HG03025 (cell line): Measurements from ENCODE around the gene ELFN1.

Experiments used
- ATAC-seq: cut with Tn5 transposase; IDR thresholded peaks from one replicate; pipeline ENCODE4 v1.9.1; 2021; ENCODE audit warnings: mild to moderate bottlenecking, moderate library complexity; ENCODE audit not compliant: unreplicated experiment, low FRiP score

Gene ELFN1

GRCh38 chr7:1669954-1670893 lies at the start of gene ELFN1:
TSS of gene ELFN1 (plus strand) at chr7:1670277. CDS start at chr7:1744597, 74,320 bp downstream.
- ATAC-seq, result no peak

GRCh38 chr7:1620835-1621234 lies 49.2 kb upstream of the ELFN1 start:
- no peak for ATAC-seq

DNA sequence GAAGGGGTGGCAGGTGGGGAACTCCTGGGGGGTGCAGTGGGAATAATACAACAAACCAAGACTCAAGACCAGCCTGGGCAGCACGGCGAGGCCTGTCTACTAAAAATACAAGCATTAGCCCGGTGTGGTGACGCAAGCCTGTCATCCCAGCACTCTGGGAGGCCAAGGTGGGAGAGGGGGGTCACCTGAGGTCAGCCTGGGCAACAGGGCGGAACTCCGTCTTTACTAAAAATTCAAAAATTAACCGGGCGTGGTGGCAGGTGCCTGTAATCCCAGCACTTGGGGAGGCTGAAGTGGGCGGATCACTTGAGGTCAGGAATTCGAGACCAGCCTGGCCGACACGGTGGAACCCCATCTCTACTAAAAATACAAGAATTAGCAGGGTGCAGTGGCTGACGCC lies 48.4 kb upstream of the ELFN1 start:
- ATAC-seq, result no peak

DNA sequence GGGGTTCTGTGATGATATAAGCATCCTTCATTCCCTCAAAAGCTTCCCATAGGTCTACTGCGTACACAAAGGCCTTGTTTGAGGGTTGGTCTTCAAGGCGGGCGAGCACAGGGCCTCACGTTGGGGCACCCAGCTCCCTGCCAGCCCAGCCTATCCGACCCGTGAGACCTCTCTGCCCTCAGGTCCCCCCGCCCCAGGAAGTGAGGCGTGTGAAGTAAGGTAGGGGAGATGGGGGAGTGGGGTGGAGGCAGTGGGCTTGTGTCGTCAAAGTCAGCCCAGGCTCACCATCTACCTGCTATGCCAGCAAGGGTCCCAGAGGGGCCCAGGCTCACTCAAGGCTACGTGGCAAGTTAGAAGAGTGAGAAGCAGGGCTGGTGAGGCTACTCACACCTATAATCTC lies 47.6 kb upstream of the ELFN1 start:
- ATAC-seq, result no peak

DNA sequence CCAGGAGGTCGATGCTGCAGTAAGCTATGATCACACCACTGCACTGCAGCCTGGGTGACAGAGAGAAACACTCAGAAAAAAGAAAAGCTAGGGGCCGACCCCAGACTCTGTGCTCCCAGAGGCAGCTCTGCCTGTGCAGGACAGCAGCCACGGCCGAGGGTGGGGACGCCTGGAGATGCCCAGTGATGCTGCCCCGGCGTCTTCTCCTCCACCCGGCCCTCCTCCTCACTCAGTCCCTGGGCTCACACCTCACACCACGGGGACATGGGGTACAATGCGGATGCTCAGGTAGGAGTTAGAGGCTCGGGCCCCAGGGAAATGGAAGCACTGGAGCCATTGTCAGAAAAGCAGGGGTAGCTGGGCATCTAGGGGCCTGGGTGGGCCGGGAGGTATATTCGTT lies 46.3 kb upstream of the ELFN1 start:
- no peak for ATAC-seq

GRCh38 chr7:1624999-1625927 lies 44.8 kb upstream of the ELFN1 start:
- ATAC-seq, result no peak

DNA sequence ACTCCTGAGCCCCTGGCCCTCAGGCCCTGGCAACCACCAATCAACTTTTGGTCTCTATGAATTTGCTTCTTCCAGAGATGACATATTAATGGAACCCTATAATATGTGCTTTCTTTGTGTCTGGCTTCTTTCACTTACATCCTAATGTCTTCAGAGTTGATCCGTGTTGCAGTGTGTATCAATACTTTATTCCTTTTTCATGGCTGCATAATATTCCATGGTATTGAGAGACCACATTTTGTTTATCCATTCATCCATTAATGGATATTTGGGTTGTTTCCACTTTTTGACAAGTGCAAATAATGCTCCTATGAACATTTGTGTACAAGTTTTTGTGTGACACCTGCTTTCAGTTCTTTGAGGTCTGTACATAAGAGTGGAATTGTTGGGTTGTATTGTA lies 43.3 kb upstream of the ELFN1 start:
- ATAC-seq, result no peak

GRCh38 chr7:1630700-1631336 lies 39.3 kb upstream of the ELFN1 start:
- ATAC-seq, result no peak

DNA sequence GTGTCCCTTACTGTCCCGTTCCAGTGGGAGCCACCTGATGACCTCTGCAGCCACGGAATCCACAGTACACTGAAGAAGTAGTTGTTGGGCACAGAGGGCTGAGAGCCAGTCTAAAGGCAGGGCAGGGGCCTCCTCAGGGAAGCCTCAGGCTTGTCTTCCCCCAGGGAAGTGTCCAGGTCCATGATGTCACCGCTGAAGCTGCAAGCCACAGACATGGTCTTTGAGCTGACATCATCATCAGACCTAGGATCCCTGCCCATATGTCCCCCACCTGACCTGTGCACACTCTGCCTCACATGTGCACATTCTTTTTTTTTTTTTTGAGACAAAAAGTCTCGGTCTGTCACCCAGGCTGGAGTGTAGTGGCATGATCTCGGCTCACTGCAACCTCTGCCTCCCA lies 38.4 kb upstream of the ELFN1 start:
- ATAC-seq, result no peak

GRCh38 chr7:1632506-1632905 lies 37.6 kb upstream of the ELFN1 start:
- no peak for ATAC-seq

DNA sequence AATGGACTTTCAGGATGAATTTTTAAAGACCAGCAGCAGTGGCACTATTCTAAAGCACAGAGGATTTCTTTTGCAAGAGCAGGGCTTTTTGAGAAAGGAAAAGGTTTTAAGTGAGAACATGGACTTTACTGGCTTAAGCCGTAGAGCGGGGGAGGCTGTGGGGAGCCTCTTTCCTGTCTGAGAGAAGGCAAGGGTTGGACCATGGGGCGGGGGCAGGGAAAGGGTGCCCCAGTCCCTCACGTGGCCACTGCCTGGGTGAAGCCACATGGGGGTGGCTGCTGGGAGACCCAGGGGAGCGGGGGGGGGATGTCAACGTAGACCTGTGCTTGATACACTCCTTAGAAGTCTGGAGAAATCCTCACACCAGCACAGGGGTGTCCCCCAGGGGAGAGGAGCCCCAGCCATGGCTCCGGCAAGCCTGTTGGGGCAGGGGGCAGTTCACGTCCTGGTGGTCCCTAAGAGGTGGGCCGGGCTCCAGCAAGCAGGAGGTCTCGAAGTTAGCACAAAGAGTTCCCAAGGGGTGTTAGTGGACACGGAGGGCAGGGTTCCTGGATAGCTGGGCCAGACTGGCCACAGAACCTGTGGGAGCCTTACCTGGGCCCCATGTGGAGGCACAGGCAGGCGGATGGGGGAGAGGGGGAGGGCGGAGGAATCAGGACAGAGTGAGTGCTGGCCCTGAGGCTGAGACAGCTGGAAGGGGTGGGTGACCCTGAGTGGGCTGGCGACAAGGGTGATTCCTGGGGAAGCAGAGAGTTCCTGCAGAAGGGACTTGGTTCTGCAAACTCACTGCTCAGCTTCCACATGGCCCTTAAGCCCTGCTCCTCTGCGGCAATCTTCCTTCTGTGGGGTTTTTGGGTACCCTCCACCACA lies 36.9 kb upstream of the ELFN1 start:
- no peak for ATAC-seq

- no peak for ATAC-seq
Observed at GRCh38 chr7:1635401-1635800, 34.7 kb upstream of the ELFN1 start.

DNA sequence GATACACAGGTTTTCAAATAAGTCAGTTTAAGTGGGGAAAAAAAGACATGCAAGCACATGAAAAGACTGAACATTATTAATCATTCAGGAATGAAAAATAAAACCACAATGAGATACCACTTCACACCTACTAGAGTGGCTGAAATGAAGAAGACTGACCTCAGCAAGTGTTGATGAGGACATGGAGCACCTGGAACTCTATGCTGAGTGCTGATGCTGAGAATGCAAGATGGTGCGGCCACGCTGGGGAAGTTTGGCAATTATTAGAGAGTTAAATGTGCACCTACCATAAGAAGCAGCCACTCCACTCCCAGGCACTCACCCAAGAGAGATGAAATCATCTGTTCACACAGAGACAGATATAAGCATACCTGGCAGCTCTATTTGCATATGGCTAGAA lies 32.9 kb upstream of the ELFN1 start:
- ATAC-seq, result no peak

GRCh38 chr7:1638215-1638661 lies 31.8 kb upstream of the ELFN1 start:
- ATAC-seq, result no peak

DNA sequence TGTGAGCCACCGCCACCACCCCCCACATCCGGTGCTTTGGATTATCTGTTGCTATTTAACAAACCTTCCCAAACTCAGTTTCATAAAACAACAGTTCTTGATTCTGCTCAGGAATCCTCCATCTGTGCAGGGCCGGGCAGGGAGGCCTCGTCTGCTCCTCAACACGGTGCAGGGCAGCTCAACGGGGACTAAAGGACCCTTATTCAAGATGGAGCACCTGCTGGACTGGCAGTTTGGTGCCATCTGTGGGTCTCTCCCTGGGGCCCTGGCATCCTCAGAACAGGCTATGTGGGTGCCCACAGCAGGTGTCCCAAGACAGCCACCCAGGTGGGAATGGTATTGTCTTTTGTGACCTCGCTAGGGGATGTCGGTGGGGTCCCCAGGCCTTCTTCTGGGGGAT lies 31.0 kb upstream of the ELFN1 start:
- ATAC-seq, result no peak

DNA sequence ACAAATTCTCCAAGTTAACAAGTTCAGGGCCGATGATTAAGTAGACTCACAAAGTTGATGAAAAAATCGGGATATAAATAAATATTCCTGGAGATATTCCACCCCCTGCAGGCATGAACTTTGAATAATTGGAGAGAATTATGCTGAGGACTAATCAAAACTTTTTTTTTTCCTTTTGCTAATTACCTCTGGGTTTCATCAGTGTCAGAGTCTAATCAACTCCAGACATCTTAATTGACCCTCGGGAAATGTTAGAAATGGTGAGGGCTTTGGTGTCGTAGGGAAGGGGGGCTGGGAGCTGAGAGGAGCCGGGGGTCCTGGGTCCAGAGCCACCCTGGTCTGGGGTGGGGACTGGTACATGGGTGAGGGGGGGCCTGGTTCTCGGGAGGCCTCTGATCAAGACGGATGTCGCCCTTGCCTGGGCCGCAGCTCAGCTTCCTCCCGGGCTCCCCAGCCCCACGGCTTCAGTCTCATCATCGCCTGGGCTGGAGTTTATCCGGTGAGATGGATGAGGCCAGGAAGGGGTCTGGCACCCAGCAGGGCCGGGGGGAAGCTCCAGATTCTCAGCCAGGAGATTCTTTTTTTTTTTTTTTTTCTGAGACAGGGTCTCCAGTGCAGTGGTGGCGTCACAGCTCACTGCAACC lies 30.4 kb upstream of the ELFN1 start:
- no peak for ATAC-seq

GRCh38 chr7:1640376-1641172 lies 29.5 kb upstream of the ELFN1 start:
- ATAC-seq, result no peak

DNA sequence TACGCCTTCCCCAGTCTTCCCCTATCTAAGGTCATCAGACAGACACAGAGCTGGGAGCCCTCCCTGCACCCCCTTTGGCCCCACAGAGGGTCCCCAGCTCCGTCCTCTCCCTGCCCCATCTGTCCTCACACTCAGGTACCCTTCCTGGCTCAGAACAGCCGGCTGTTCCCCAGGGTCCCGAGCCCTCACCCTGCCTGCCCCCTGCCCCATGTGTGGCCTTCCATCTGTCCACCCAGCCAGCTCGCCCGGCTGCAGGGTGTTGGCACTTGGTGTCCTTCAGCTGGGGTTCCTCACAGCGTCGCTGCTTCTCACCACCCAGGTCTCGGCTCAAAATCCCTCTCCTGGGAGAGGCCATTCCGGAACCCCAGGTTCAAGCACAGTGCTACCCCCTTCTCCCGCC lies 28.9 kb upstream of the ELFN1 start:
- no peak for ATAC-seq
